Activated B cell treated with CpG ODN at 0.5 μM for 24 hours (primary cell): ENCODE measurements around the gene HTR1D. TPM values are rescaled to one million over a fixed set of nuclear protein-coding genes. Genes with fewer than 3 reads are reported as not detected.

Experiments used
- ATAC-seq: fragments of 200-7000 bp; cut with Tn5 transposase; one replicate; pipeline ENCODE4 v1.10.0; 2021; ENCODE audit warnings: low read depth, mild to moderate bottlenecking, moderate library complexity
- CTCF ChIA-PET: fragments of 350-600 bp; sonication (Branson Sonifier 250); formaldehyde crosslinking; loops from one replicate; lab custom pipeline; 2021; ENCODE audit warnings: antibody characterized with exemption; lab: Charles Lee
- POLR2A ChIA-PET: fragments of 350-600 bp; sonication (Branson Sonifier 250); formaldehyde crosslinking; loops from one replicate; lab custom pipeline; 2021; ENCODE audit warnings: antibody characterized with exemption; lab: Charles Lee
- DNase-seq: peaks from one replicate; pipeline ENCODE4 v3.0.0; 2022
- H3K27ac Mint-ChIP-seq: one replicate; pipeline ENCODE4 v1.8.0; 2020; ENCODE audit warnings: mixed read lengths
- H3K27me3 Mint-ChIP-seq: one replicate; pipeline ENCODE4 v1.8.0; 2021; ENCODE audit warnings: mixed read lengths
- H3K36me3 Mint-ChIP-seq: one replicate; pipeline ENCODE4 v1.8.0; 2021; ENCODE audit warnings: low read depth, mixed read lengths
- H3K4me1 Mint-ChIP-seq: one replicate; pipeline ENCODE4 v1.8.0; 2021; ENCODE audit warnings: mixed read lengths
- H3K4me3 Mint-ChIP-seq: one replicate; pipeline ENCODE4 v1.8.0; 2020; ENCODE audit warnings: mild to moderate bottlenecking, mixed read lengths
- H3K9me3 Mint-ChIP-seq: one replicate; pipeline ENCODE4 v1.8.0; 2020; ENCODE audit warnings: mixed read lengths
- CTCF ChIP-seq: fragments of 200-600 bp; IDR thresholded peaks from one replicate; pipeline ENCODE4 v1.8.0; 2022; ENCODE audit warnings: antibody characterized with exemption, mild to moderate bottlenecking
- intact Hi-C: fragments of 100-400 bp; cut with micrococcal nuclease; formaldehyde crosslinking; loops from one replicate; pipeline ENCODE4 v1.15.1; 2024
- total RNA-seq: library from RNA; stranded (reverse); gene quantifications from 2 replicates; pipeline ENCODE4 v1.2.3, GENCODE V29; 2022

HTR1D gene
- total RNA-seq, 1 donor from 2014 or later: not detected

GRCh38 chr1:23149114-23149513, 68.2 kb downstream of the HTR1D start:
- Mint-ChIP-seq H3K27ac (no peak overlapping the region), H3K36me3 (no peaks in the 10 kb centered on the region), H3K4me3 (no peak overlapping the region), H3K27me3 (no peaks in the 10 kb centered on the region), H3K9me3 (no peaks in the 10 kb centered on the region), H3K4me1 (peaks cover 5% of the 10 kb centered on the region)
- DNase-seq (no peak), ATAC-seq (no peak)
- CTCF ChIA-PET: no interaction called here
- POLR2A ChIA-PET: interaction anchor here (0.7 kb wide), 1 partner anchor 43 kb away, joined by 4 read pairs; no protein-coding TSS in a partner anchor
- TF ChIP-seq CTCF: no peak
- intact Hi-C loops: no loop called here

- no peak overlapping the region for H3K4me3 Mint-ChIP-seq
- no peak for ATAC-seq
- H3K9me3 Mint-ChIP-seq: no peaks in the 10 kb centered on the region
- no peak for TF ChIP-seq CTCF
- H3K4me1 Mint-ChIP-seq: peaks cover 5% of the 10 kb centered on the region
- no peaks in the 10 kb centered on the region for H3K36me3 Mint-ChIP-seq
- ChIA-PET POLR2A (interaction anchor here (0.7 kb wide), 1 partner anchor 28 kb away, joined by 12 read pairs; no protein-coding TSS in a partner anchor), CTCF (interaction anchor here (1.4 kb wide), 1 partner anchor 36 kb away, joined by 4 read pairs; no protein-coding TSS in a partner anchor)
- no peaks in the 10 kb centered on the region for H3K27me3 Mint-ChIP-seq
- no peak for DNase-seq
- H3K27ac Mint-ChIP-seq: no peak overlapping the region
- intact Hi-C loops: no loop called here
Observed at GRCh38 chr1:23148084-23148483, 69.2 kb downstream of the HTR1D start.

Other genes starting within 250 kb of the HTR1D start
- gene LACTBL1, start 244.6 kb downstream of the HTR1D start, total RNA-seq: not detected in 2 replicates
- not detected in 2 replicates for gene TEX46, start 201.7 kb downstream of the HTR1D start, total RNA-seq
- gene KDM1A, start 198.0 kb downstream of the HTR1D start, total RNA-seq: 40.7 and 41.5 TPM in 2 replicates
- gene LUZP1, start 48.6 kb downstream of the HTR1D start, total RNA-seq: 10.8 and 13.0 TPM in 2 replicates
- 171 and 172 TPM in 2 replicates for gene HNRNPR, start 126.8 kb upstream of the HTR1D start, total RNA-seq
- 5.1 and 5.6 TPM in 2 replicates for gene ZNF436, start 152.3 kb upstream of the HTR1D start, total RNA-seq
- not detected in 2 replicates for gene TCEA3, start 207.2 kb upstream of the HTR1D start, total RNA-seq